Measurements from ENCODE around the gene TIMM29.
"Not testable (repeated sequence)": the region's sequence is repeated elsewhere in the genome, so short reads cannot be mapped to it uniquely, and the experiment has no call there.

The TIMM29 gene

GRCh38 chr19:10945264-10945663, 16.7 kb downstream of the TIMM29 start:
- DNase-seq (ENCODE audit: low read depth): no peak

DNA sequence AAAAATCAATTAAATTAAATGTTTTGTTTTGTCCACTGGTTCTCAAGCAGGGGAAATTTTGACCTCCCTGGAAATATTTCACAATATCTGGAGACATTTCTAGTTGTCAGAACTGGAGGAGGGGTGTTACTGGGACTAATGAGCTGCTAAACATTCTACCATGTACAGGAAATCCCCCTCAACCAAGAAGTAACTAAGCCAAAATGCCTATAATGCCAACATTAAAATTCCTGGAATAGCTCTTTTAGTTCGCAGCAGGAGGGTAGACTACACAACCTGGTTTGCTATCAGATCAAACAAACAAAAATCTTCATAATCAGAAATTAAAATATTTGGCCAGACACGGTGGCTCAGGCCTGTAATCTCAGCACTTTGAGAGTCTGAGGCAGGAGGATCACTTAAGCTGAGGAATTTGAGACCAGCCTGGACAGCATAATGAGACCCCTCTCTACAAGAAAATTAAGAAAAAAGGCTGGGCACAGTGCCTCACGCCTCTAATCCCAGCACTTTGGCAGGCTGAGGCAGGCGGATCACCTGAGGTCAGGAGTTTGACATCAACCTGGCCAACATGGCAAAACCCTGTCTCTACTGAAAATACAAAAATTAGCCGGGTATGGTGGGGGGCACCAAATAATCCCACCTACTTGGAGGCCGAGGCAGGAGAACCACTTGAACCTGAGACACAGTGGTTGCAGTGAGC, 18.5 kb downstream of the TIMM29 start:
- no peak for DNase-seq (ENCODE audit: low read depth)

DNA sequence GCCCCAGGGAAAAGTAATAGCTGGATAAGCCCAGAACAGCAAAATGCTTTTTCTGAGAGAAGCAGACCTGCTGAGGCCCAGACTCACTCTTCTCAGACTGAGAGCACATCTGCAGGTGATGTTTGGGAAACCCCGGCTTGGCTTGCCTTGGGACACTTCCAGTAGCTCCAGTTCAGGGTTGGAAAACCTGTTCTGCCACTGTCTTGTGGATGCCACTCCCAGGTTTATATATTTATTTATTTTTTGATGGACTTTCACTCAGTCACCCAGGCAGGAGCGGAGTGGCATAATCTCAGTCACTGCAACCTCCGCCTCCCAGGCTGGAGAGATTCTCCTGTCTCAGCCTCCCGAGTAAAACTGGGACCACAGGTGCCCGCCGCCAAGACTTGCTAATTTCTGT, 24.2 kb downstream of the TIMM29 start:
- no peak for DNase-seq (ENCODE audit: low read depth)

GRCh38 chr19:10959277-10959968, 30.8 kb downstream of the TIMM29 start:
- not testable (repeated sequence) for DNase-seq (ENCODE audit: low read depth)

DNA sequence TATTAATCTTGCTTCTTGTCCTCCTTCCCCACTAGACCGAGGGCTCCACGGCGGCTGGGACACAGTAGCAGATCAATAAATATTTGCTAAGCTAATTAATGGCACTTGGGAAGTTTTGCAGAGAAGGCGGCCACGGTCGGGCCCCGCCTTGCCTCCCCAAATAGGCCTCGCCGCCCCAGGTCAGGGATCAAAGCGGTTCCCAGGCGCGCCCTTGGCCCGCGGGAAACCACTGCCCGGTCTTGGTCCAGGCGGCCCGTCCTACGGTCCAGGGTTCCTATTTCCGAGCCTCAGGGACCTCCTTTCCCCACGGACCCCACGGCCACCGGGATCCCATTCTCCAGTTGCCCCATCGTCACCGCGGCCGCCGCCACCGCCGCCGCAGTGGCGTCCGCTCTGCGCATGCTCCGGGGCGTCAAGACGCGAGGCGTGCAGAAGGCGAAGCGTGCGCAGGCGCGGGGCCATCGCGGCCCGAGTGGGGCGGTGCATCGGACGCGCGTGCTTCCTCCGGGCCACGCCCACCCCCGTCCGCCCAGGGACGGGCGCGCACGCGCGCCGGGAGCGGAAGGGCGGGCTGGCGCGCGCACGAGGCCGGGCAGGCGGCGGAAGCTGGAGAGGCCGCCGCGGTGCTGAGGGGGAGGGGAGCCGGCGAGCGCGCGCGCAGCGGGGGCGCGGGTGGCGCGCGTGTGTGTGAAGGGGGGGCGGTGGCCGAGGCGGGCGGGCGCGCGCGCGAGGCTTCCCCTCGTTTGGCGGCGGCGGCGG, 31.9 kb downstream of the TIMM29 start, which contains the start of gene SMARCA4:
Gene SMARCA4 (plus strand): TSS at position 717 of the 759 bp plus-strand sequence. CDS start 23,122 bp downstream, outside the sequence.
- DNase-seq (ENCODE audit: low read depth): peak; percentile 93

DNA sequence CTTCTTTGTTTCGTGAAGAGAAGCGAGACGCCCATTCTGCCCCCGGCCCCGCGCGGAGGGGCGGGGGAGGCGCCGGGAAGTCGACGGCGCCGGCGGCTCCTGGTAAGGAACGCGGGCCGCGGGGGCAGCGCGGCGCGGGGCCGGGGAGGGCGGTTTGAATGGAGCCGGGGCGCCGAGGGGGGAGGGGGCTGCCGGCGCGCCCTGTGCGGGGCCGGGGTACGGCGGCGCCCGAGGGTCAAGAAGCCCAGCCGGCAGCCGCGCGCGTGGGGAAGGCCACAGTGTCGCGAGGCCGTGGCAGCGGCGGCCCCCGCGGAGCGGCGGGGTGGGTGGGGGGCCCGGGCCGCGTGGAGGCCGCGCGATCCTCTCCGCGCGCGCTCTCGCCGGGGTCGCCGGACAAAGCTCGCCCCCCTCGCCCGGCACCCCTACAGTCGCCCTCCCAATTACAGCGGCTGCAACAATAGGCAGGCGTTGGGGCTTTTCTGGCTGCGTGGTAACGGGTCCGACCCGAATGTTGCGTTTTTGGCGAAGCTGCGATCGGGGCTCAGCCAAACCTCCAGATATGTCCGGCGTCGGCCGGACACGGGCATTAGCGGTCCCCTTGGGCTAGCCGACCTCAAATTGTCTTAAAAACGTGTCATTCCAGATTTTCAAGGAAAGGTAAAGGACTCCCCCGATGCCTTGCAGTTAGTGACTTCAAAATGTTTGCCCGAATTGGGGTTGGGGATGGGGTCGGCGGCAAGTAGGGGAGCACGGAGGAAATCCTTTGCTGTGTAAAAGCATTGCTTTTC, 32.7 kb downstream of the TIMM29 start:
- DNase-seq (ENCODE audit: low read depth): no peak

DNA sequence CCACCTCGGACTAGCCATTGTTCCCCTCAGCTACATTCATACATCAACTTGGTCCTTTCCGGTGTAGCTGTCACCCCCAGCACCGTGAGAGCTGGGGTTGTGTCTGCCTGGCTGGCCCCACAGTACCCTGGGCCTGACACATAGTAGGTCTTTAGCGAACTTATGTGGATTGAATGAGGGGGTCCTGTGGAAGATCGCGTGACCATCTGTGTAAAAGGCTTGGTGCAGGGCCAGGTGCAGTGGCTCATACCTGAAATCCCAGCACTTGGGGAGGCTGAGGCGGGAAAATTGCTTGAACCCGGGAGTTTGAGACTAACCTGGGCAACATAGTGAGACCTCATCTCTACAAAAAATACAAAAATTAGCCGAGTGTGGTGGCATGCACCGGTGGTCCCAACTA, 34.3 kb downstream of the TIMM29 start:
- no peak for DNase-seq (ENCODE audit: low read depth)

DNA sequence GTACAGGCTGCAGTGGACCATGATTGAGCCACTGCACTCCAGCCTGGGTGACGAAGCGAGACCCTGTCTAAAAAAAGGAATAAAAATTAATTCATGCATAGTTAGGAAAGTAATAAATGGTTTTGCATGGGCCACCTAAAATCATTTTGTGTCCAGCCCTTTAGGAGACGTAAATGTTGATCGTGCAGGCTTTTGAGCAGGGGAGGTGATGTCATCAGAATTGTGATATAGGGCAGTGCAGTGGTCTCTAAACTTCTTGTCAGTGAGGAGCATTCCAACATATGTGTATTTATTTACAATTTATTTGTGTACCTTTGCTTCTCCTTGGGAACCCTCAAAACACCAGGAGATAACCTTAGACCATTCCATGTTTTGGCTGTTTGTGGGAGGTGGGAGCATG, 35.3 kb downstream of the TIMM29 start:
- no peak for DNase-seq (ENCODE audit: low read depth)

GRCh38 chr19:10964903-10965302, 36.3 kb downstream of the TIMM29 start:
- no peak for DNase-seq (ENCODE audit: low read depth)

DNA sequence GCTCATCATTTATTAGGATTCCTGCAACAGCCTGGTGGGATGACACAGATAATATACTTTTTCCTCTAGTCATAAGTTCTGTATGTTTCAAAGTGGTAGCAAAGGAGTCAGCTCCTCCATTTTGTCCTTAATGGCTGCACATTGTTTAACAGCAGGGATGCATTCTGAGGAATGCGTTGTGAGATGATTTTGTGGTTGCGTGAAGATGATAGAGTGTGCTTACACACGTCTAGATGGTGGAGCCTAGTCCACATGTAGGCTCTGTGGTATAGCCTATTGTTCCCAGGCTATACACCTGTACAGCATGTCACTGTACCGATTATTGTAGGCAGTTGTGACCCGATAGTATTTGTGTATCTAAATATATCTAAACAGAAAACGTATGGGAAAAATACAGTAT, 36.8 kb downstream of the TIMM29 start:
- DNase-seq (ENCODE audit: low read depth): no peak

GRCh38 chr19:10966809-10967208, 38.2 kb downstream of the TIMM29 start:
- no peak for DNase-seq (ENCODE audit: low read depth)

- no peak for DNase-seq (ENCODE audit: low read depth)
Observed at GRCh38 chr19:10968527-10969135, 40.0 kb downstream of the TIMM29 start.

DNA sequence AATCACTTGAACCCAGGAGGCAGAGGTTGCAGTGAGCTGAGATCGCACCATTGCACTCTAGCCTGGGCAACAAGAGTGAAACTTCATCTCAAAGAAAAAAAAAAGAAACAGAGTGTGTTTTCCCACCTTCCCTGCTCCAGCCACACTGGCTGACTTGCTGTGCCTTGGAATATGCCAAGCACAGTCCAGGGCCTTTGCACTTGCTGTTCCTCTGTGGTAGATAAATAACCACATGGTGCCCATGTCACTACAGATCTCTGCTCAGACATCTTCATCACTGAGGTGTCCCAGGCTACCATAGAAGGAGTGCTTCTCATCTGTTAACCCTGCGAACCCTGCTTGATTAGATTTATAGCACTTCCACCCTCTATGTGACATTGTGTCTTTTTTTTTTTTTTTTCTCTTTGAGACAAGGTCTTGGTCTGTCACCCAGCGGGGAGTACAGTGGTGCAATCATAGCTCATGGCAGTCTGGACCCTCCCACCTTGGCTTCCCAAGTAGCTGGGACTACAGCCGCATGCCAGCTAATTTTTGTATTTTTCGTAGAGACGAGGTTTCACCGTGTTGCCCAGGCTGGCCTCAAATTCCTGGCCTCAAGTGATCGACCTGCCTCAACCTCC, 42.6 kb downstream of the TIMM29 start:
- DNase-seq (ENCODE audit: low read depth): no peak

- DNase-seq (ENCODE audit: low read depth): no peak
Observed at GRCh38 chr19:10975374-10976130, 46.9 kb downstream of the TIMM29 start.

GRCh38 chr19:10976131-10976892, 47.7 kb downstream of the TIMM29 start:
- no peak for DNase-seq (ENCODE audit: low read depth)

GRCh38 chr19:10977742-10978092, 49.1 kb downstream of the TIMM29 start:
- DNase-seq (ENCODE audit: low read depth): no peak
